OCI-LY1 (cell line): ENCODE data around the gene RAI14.

Experiments used
- CTCF ChIP-seq: fragments of 200-600 bp; sonication (generic), shearing (Covaris generic); IDR thresholded peaks from 2 replicates; pipeline ENCODE4 v1.5.1; 2017; ENCODE audit warnings: mild to moderate bottlenecking, antibody characterized with exemption, low read length, moderate library complexity, mixed read lengths
- EZH2 ChIP-seq: fragments of 200-600 bp; sonication (generic), shearing (Covaris generic); IDR thresholded peaks from 2 replicates; pipeline ENCODE4 v1.8.0; 2017; ENCODE audit warnings: borderline replicate concordance, mixed run types, mild to moderate bottlenecking, antibody characterized with exemption, low read length, moderate library complexity, mixed read lengths

- TF ChIP-seq CTCF, result no peak
- no peak for TF ChIP-seq EZH2
Observed at GRCh38 chr5:34630596-34630995, 25.5 kb upstream of the RAI14 start.
